AG04450 (cell line): ENCODE measurements around the gene TMA16. TPM values are rescaled to one million over a fixed set of nuclear protein-coding genes. Genes with fewer than 3 reads are reported as not detected.
"Not testable (repeated sequence)": the region's sequence is repeated elsewhere in the genome, so short reads cannot be mapped to it uniquely, and the experiment has no call there.

Source experiments
- CTCF ChIA-PET: fragments of 300-600, 350-600 bp; formaldehyde crosslinking; extraction: SDS; loops from one replicate; lab custom pipeline; 2022; ENCODE audit warnings: antibody characterized with exemption, inconsistent platforms; lab: Charles Lee
- POLR2A ChIA-PET: fragments of 350-600 bp; formaldehyde crosslinking; extraction: SDS; loops from one replicate; lab custom pipeline; 2021; ENCODE audit warnings: antibody characterized with exemption, inconsistent platforms; lab: Yijun Ruan, JAX
- DNase-seq: peaks from one replicate; pipeline ENCODE4 v3.0.0-alpha.2; 2011; ENCODE audit warnings: low read depth, low spot score
- H3K27ac ChIP-seq: one replicate; pipeline ENCODE4 v1.5.1; 2012; ENCODE audit warnings: low read depth, low read length, control low read depth
- H3K27me3 ChIP-seq: one replicate; pipeline ENCODE4 v1.6.0; 2012; ENCODE audit warnings: low read length; ENCODE audit not compliant: control insufficient read depth, insufficient read depth
- H3K4me3 ChIP-seq: 2 replicates; pipeline ENCODE4 v1.5.1; 2011; ENCODE audit warnings: mild to moderate bottlenecking, low read depth, low read length, control low read depth
- H3K9me3 ChIP-seq: 2 replicates; pipeline ENCODE4 v1.5.1; 2012; ENCODE audit warnings: low read length; ENCODE audit not compliant: control insufficient read depth, insufficient read depth
- polyA minus RNA-seq: library from RNA; depleted of rRNA, polyadenylated mRNA; stranded (reverse); fragments of >200 nt; gene quantifications from 2 replicates; pipeline ENCODE4 v1.2.3, GENCODE V29; 2011; rRNA and poly(A)+ RNA removed
- polyA plus RNA-seq: library from polyadenylated mRNA; depleted of rRNA; stranded (reverse); fragments of >200 nt; gene quantifications from 2 replicates; pipeline ENCODE4 v1.2.3, GENCODE V29; 2011; rRNA removed
- TF ChIP-seq, protein P1 (sequence below): IDR thresholded peaks from 2 replicates; pipeline ENCODE4 v1.5.1; 2011; ENCODE audit warnings: low read depth, low read length, control low read depth, inconsistent platforms

TMA16 gene
- polyA plus RNA-seq (15.3 and 21.1 TPM in 2 replicates), polyA minus RNA-seq (16.4 and 17.4 TPM in 2 replicates)

DNA sequence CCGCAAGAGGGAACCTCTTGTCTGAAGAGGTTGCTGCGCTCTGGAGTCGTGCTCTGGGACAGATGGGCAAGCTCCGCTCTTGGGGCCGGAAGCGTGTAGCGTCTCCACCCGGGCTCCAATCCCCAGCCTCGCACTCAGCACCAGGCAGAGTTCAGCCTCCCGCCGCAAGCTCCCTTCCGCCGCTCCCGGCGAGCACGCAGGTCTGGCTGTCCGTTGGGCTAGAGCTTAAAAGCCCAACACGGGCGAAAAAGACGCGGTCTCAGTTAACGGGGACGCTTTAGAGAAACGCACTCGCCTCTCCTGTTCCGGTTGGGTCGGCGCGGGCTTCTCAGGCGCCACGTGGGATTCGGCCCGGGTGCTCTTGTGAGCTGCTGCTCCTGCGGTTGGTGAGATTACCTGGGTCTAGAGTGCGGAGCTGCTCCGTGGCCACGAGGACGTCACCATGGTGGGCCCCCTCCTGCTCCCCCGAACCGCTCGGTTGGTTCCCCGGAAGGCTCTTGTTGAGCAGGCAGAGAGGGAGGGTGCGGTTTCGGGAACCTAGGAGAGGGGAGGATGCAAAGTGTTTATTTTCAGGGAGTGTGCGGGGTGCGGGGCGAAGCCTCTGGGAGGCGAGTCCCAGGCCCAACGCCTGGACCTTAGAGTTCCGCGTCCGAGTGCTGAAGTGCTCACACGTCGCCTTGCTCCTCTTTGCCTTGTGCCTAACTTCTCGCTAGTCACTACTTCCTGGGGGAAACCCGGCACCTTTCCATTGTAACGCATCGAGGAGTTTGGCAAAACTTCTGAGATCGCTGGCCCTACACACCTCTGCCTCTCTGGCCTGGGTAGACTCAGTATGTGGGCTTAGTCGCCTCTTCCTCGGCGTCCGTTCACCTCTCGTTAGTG is at the start of gene TMA16:
Gene TMA16 (plus strand): TSS at position 331 of the 882 bp plus-strand sequence. CDS start 112 bp downstream, at position 443.
- Histone ChIP-seq H3K27ac (peak within 1 kb of the TSS; percentile 95), H3K27me3 (no peaks in the 10 kb centered on the region), H3K9me3 (no peaks in the 10 kb centered on the region), H3K4me3 (peak within 1 kb of the TSS; percentile 91)
- TF ChIP-seq, protein P1, sequence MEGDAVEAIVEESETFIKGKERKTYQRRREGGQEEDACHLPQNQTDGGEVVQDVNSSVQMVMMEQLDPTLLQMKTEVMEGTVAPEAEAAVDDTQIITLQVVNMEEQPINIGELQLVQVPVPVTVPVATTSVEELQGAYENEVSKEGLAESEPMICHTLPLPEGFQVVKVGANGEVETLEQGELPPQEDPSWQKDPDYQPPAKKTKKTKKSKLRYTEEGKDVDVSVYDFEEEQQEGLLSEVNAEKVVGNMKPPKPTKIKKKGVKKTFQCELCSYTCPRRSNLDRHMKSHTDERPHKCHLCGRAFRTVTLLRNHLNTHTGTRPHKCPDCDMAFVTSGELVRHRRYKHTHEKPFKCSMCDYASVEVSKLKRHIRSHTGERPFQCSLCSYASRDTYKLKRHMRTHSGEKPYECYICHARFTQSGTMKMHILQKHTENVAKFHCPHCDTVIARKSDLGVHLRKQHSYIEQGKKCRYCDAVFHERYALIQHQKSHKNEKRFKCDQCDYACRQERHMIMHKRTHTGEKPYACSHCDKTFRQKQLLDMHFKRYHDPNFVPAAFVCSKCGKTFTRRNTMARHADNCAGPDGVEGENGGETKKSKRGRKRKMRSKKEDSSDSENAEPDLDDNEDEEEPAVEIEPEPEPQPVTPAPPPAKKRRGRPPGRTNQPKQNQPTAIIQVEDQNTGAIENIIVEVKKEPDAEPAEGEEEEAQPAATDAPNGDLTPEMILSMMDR, result no peak
- DNase-seq, result peak; percentile 87
- ChIA-PET CTCF (interaction anchor here (0.6 to 3.4 kb wide), 9 partner anchors 9 to 386 kb away, joined by 3 to 43 read pairs (median 5); no protein-coding TSS in a partner anchor), POLR2A (interaction anchor here (0.6 to 2.5 kb wide), 13 partner anchors 9 to 1571 kb away, joined by 3 to 41 read pairs (median 4); no protein-coding TSS in a partner anchor)

DNA sequence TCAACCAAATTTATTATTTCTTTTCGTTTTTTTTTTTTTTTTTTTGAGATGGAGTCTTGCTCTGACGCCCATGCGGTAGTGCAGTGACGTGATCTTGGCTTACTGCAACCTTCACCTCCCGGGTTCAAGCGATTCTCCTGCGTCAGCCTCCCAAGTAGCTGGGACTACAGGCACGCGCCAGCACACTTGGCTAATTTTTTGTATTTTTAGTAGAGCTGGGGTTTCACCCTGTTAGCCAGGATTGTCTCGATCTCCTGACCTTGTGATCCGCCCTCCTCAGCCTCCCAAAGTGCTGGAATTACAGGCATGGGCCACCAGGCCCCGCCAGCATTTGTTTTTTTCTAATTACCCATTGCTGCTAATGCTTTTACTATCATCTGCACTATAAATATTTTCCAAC is 47.5 kb upstream of the TMA16 start:
- H3K4me3 ChIP-seq, H3K9me3 ChIP-seq, H3K27me3 ChIP-seq, DNase-seq, H3K27ac ChIP-seq, POLR2A ChIA-PET, CTCF ChIA-PET: not testable (repeated sequence)

- Histone ChIP-seq H3K4me3 (no peak overlapping the region), H3K9me3 (no peaks in the 10 kb centered on the region), H3K27me3 (no peaks in the 10 kb centered on the region), H3K27ac (no peak overlapping the region)
- CTCF ChIA-PET, result no interaction called here
- no peak for DNase-seq
- POLR2A ChIA-PET, result no interaction called here
- TF ChIP-seq, protein P1, result no peak
These were observed 47.0 kb upstream of the TMA16 start for GRCh38 chr4:163447481-163447880.

DNA sequence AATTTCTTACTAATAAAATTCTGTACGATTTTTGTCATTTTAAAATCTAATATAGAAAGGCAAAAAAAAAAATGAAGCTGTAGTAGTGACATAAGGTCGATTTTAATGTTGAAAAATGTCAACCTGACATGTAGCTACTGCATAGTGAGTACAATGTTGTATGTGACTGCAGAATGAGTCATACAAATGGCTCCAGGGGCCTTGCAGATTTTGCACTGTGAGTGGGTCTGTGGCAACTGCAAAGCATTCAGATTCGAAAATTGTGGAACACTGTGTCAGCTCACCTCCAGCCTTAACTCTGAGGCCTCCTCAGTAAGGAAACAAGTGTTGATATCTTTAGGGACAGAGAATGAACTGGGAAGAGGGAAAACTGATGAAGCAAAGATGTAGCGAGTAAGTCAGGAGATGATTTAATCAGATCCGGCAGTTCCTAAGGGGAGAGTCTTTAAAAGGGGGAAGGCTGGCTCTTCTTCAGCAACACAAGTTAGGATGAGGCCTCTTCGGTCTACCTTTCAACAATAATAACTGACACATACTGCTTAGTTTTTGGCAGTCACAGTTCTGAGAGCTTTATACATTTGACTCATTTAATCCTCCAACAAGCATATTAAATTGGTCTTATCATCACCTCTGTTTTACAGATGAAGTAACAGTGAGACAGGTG is 45.8 kb upstream of the TMA16 start:
- H3K9me3 ChIP-seq, result no peaks in the 10 kb centered on the region
- no peak overlapping the region for H3K4me3 ChIP-seq
- TF ChIP-seq, protein P1, result no peak
- no peak overlapping the region for H3K27ac ChIP-seq
- DNase-seq, result no peak
- no peaks in the 10 kb centered on the region for H3K27me3 ChIP-seq
- ChIA-PET CTCF (interaction anchor here (0.8 kb wide), 2 partner anchors 102 to 1664 kb away, joined by 3 to 4 read pairs; partner anchors contain the start of gene TMEM192), POLR2A (no interaction called here)

GRCh38 chr4:163462556-163462955 is 31.9 kb upstream of the TMA16 start:
- H3K4me3 ChIP-seq, result no peak overlapping the region
- no peaks in the 10 kb centered on the region for H3K27me3 ChIP-seq
- H3K9me3 ChIP-seq, result no peaks in the 10 kb centered on the region
- no peak overlapping the region for H3K27ac ChIP-seq
- no peak for DNase-seq
- CTCF ChIA-PET, result interaction anchor here (1.0 kb wide), 1 partner anchor 87 kb away, joined by 6 read pairs; no protein-coding TSS in a partner anchor
- TF ChIP-seq, protein P1, result no peak
- POLR2A ChIA-PET, result no interaction called here
